Neural cell (in vitro differentiated cells): ENCODE data around the gene ISG20. TPM values are rescaled to one million over a fixed set of nuclear protein-coding genes. Genes with fewer than 3 reads are reported as not detected.
"Not testable (repeated sequence)": the region's sequence is repeated elsewhere in the genome, so short reads cannot be mapped to it uniquely, and the experiment has no call there.

ENCODE experiments used
- H2AFZ ChIP-seq: fragments of 200-600, 300-800 bp; sonication (generic), shearing (Covaris generic); 2 replicates; pipeline ENCODE4 v1.6.0; 2014; ENCODE audit warnings: low read depth, mild to moderate bottlenecking, antibody characterized with exemption, low read length, moderate library complexity
- H3F3A ChIP-seq: fragments of 200-600 bp; shearing (Covaris generic); 2 replicates; pipeline ENCODE4 v1.6.1; 2016; ENCODE audit warnings: mild to moderate bottlenecking, moderate library complexity, mixed read lengths, antibody characterized with exemption, low read length; ENCODE audit not compliant: insufficient read depth, poor library complexity, severe bottlenecking
- H3K27ac ChIP-seq: fragments of 200-600, 300-800 bp; sonication (generic), shearing (Covaris generic); 2 replicates; pipeline ENCODE4 v1.5.1; 2014; ENCODE audit warnings: mild to moderate bottlenecking, low read length, moderate library complexity
- H3K27me3 ChIP-seq: fragments of 300-800, 200-600 bp; sonication (generic), shearing (Covaris generic); 2 replicates; pipeline ENCODE4 v1.6.0; 2014; ENCODE audit warnings: mild to moderate bottlenecking, low read depth, low read length, moderate library complexity; ENCODE audit not compliant: insufficient read depth
- H3K36me3 ChIP-seq: fragments of 300-800, 200-600 bp; sonication (generic), shearing (Covaris generic); 2 replicates; pipeline ENCODE4 v1.5.1; 2014; ENCODE audit warnings: mild to moderate bottlenecking, antibody characterized with exemption, low read length, moderate library complexity; ENCODE audit not compliant: insufficient read depth
- H3K4me2 ChIP-seq: fragments of 300-800, 200-600 bp; sonication (generic), shearing (Covaris generic); 2 replicates; pipeline ENCODE4 v1.6.0; 2014; ENCODE audit warnings: mild to moderate bottlenecking, low read length
- H3K4me3 ChIP-seq: fragments of 300-800, 200-600 bp; sonication (generic), shearing (Covaris generic); 2 replicates; pipeline ENCODE4 v1.5.1; 2014; ENCODE audit warnings: mild to moderate bottlenecking, low read length, moderate library complexity
- H3K79me2 ChIP-seq: fragments of 200-600 bp; shearing (Covaris generic); replicated peaks from 2 replicates; pipeline ENCODE4 v1.6.0; 2014; ENCODE audit warnings: mild to moderate bottlenecking, low read length, moderate library complexity; ENCODE audit not compliant: insufficient read depth
- H3K9ac ChIP-seq: fragments of 300-800, 200-600 bp; sonication (generic), shearing (Covaris generic); 2 replicates; pipeline ENCODE4 v1.6.1; 2016; ENCODE audit warnings: mild to moderate bottlenecking, low read length, mixed read lengths
- H3K9me2 ChIP-seq: fragments of 200-600 bp; shearing (Covaris generic); 2 replicates; pipeline ENCODE4 v1.6.1; 2016; ENCODE audit warnings: mild to moderate bottlenecking, low read length, mixed read lengths; ENCODE audit not compliant: insufficient read depth
- H3K9me3 ChIP-seq: fragments of 200-600, 300-800 bp; sonication (generic), shearing (Covaris generic); 2 replicates; pipeline ENCODE4 v1.6.1; 2016; ENCODE audit warnings: mild to moderate bottlenecking, mixed run types, low read length, moderate library complexity, mixed read lengths
- H4K20me1 ChIP-seq: fragments of 200-600 bp; shearing (Covaris generic); 2 replicates; pipeline ENCODE4 v1.6.1; 2016; ENCODE audit warnings: mild to moderate bottlenecking, mixed run types; ENCODE audit not compliant: insufficient read depth
- EP300 ChIP-seq: fragments of 450-650 bp; conservative IDR thresholded peaks from 2 replicates; pipeline ENCODE4 v1.6.1; 2014; ENCODE audit warnings: antibody characterized with exemption, mild to moderate bottlenecking, moderate library complexity; ENCODE audit not compliant: poor library complexity, severe bottlenecking
- MXI1 ChIP-seq: fragments of 450-650 bp; conservative IDR thresholded peaks from 2 replicates; pipeline ENCODE4 v1.6.1; 2014; ENCODE audit warnings: antibody characterized with exemption, mild to moderate bottlenecking; ENCODE audit not compliant: poor library complexity, severe bottlenecking
- RAD21 ChIP-seq: fragments of 450-650 bp; conservative IDR thresholded peaks from 2 replicates; pipeline ENCODE4 v1.6.1; 2014; ENCODE audit warnings: antibody characterized with exemption, mild to moderate bottlenecking, moderate library complexity
- SMC3 ChIP-seq: fragments of 450-650 bp; conservative IDR thresholded peaks from 2 replicates; pipeline ENCODE4 v1.6.1; 2014; ENCODE audit warnings: antibody characterized with exemption, mild to moderate bottlenecking, moderate library complexity; ENCODE audit not compliant: poor library complexity
- TAF1 ChIP-seq: IDR thresholded peaks from 2 replicates; pipeline ENCODE4 v1.6.1; 2012; ENCODE audit warnings: low read depth
- polyA plus RNA-seq: library from polyadenylated mRNA; depleted of rRNA; stranded (reverse); fragments of >200 nt; gene quantifications from 2 replicates; pipeline ENCODE4 v1.2.3, GENCODE V29; 2014
- TF ChIP-seq, protein P1 (sequence below): fragments of 450-650 bp; IDR thresholded peaks from 2 replicates; pipeline ENCODE4 v1.5.1; 2014; ENCODE audit warnings: antibody characterized with exemption, mild to moderate bottlenecking, moderate library complexity; ENCODE audit not compliant: poor library complexity, severe bottlenecking
- TF ChIP-seq, protein P2 (sequence below): IDR thresholded peaks from 2 replicates; pipeline ENCODE4 v1.6.1; 2012; ENCODE audit warnings: borderline replicate concordance

ISG20 gene
- polyA plus RNA-seq, 1 donor from 2014 or later = 0.88 TPM

DNA sequence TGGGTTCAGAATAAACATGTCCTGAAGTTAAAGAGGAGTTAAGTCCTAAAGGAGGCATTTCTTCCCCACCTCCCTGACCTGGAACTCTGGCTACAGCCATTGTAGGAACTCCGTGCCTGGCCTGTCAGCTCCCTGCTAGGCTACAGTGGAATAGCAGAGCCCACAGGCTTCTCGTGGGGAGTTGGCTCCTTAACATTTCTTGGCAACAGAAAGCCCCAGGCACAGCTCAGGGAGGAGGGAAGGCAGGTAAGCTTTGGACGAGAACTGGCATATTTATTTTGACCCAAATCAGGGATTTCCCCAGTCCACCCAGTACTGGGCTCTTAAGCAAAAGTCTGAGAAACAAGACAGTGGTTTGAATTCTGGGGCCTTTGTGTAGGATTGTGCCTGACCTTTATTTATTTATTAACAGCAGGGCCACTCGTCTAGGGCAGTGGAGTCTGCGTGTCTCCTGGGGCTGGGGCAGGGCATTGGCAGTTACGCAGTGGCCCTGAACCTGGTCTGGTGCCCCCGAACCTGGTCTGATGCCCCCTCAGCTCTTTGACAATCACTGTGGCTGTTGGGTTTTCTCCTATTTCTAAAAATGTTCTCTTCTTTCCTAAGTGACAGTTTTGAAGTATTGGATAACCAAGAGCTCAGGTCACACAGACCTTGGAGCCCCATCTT lies 7.9 kb upstream of the ISG20 start:
- H3K27me3 ChIP-seq = no peaks in the 10 kb centered on the region
- no peak overlapping the region for H3K4me3 ChIP-seq
- H3K9ac ChIP-seq = no peak overlapping the region
- peaks cover 13% of the 10 kb centered on the region for H3K79me2 ChIP-seq
- H3K9me3 ChIP-seq = no peaks in the 10 kb centered on the region
- no peak overlapping the region for H3K27ac ChIP-seq
- no peak overlapping the region for H2AFZ ChIP-seq
- no peaks in the 10 kb centered on the region for H4K20me1 ChIP-seq
- TF ChIP-seq EP300 = no peak
- TF ChIP-seq, protein P1, sequence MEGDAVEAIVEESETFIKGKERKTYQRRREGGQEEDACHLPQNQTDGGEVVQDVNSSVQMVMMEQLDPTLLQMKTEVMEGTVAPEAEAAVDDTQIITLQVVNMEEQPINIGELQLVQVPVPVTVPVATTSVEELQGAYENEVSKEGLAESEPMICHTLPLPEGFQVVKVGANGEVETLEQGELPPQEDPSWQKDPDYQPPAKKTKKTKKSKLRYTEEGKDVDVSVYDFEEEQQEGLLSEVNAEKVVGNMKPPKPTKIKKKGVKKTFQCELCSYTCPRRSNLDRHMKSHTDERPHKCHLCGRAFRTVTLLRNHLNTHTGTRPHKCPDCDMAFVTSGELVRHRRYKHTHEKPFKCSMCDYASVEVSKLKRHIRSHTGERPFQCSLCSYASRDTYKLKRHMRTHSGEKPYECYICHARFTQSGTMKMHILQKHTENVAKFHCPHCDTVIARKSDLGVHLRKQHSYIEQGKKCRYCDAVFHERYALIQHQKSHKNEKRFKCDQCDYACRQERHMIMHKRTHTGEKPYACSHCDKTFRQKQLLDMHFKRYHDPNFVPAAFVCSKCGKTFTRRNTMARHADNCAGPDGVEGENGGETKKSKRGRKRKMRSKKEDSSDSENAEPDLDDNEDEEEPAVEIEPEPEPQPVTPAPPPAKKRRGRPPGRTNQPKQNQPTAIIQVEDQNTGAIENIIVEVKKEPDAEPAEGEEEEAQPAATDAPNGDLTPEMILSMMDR = no peak
- no peak for TF ChIP-seq RAD21
- H3F3A ChIP-seq = no peaks in the 10 kb centered on the region
- H3K36me3 ChIP-seq = peaks cover 8% of the 10 kb centered on the region
- H3K9me2 ChIP-seq = no peaks in the 10 kb centered on the region
- no peak overlapping the region for H3K4me2 ChIP-seq

DNA sequence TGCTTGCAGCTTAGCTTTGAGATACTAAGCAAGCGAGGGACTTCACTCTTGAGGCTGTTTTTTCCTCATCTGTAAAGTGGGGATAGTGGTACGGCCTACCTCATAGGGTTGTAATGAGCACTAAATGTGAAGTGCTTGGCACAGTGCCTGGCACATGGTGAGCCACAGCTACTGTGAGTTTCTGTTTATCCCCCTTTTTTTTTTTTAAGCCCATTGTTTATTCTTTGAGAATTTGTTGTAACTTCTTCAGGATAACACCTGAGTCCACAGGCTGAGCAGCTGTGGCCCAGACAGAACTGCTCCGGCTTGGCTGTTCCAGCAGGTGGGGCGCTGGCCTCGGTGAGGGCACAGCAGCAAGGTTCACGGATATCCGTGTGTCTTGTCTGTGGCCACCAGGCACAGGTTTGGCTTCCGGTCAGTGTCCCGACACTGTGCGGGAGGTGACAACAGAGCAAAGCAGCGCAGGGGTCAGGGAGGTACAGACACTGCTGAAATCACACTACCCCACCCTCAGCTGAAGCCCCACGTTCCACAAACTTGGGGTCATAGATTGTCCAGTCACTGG lies 7.3 kb upstream of the ISG20 start:
- H4K20me1 ChIP-seq = no peaks in the 10 kb centered on the region

DNA sequence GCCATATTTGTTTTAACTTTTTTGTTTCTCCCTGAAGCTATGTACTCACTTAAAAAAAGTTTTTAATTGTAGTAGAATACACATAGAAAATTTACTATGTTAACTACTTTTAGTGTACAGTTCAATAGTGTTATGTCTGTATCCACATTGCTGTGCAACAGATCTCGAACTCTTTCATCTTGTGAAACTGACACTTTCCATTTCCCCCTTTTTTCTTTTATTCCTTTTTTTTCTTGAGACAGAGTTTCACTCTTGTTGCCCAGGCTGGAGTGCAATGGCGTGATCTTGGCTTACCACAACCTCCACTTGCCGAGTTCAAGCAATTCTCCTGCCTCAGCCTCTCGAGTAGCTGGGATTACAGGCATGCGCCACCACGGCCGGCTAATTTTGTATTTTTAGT lies 6.0 kb upstream of the ISG20 start:
- not testable (repeated sequence) for H4K20me1 ChIP-seq, H3K9ac ChIP-seq, H3K27me3 ChIP-seq, H2AFZ ChIP-seq, H3K9me3 ChIP-seq, H3K27ac ChIP-seq, H3K36me3 ChIP-seq, H3K4me3 ChIP-seq, H3K79me2 ChIP-seq, H3F3A ChIP-seq, H3K4me2 ChIP-seq, H3K9me2 ChIP-seq

More for the DNA sequence above, 7.3 kb upstream of the ISG20 start:
- Histone ChIP-seq H2AFZ (no peak overlapping the region), H3K27me3 (no peaks in the 10 kb centered on the region), H3K36me3 (peaks cover 8% of the 10 kb centered on the region), H3F3A (no peaks in the 10 kb centered on the region), H3K27ac (no peak overlapping the region), H3K4me3 (no peak overlapping the region), H3K9ac (no peak overlapping the region), H3K9me3 (no peaks in the 10 kb centered on the region), H3K79me2 (peaks cover 12% of the 10 kb centered on the region), H3K9me2 (no peaks in the 10 kb centered on the region), H3K4me2 (no peak overlapping the region)
- TF ChIP-seq MXI1 (no peak), EP300 (no peak), SMC3 (no peak), TAF1 (no peak), RAD21 (no peak)
- TF ChIP-seq, protein P2, sequence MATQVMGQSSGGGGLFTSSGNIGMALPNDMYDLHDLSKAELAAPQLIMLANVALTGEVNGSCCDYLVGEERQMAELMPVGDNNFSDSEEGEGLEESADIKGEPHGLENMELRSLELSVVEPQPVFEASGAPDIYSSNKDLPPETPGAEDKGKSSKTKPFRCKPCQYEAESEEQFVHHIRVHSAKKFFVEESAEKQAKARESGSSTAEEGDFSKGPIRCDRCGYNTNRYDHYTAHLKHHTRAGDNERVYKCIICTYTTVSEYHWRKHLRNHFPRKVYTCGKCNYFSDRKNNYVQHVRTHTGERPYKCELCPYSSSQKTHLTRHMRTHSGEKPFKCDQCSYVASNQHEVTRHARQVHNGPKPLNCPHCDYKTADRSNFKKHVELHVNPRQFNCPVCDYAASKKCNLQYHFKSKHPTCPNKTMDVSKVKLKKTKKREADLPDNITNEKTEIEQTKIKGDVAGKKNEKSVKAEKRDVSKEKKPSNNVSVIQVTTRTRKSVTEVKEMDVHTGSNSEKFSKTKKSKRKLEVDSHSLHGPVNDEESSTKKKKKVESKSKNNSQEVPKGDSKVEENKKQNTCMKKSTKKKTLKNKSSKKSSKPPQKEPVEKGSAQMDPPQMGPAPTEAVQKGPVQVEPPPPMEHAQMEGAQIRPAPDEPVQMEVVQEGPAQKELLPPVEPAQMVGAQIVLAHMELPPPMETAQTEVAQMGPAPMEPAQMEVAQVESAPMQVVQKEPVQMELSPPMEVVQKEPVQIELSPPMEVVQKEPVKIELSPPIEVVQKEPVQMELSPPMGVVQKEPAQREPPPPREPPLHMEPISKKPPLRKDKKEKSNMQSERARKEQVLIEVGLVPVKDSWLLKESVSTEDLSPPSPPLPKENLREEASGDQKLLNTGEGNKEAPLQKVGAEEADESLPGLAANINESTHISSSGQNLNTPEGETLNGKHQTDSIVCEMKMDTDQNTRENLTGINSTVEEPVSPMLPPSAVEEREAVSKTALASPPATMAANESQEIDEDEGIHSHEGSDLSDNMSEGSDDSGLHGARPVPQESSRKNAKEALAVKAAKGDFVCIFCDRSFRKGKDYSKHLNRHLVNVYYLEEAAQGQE = no peak
